ENCODE results near the gene RASD1.

The RASD1 gene

GRCh38 chr17:17527534-17527933 is 31.3 kb upstream of the RASD1 start:
- DNase-seq (ENCODE audit: low read depth, low spot score), result no peak

- no peak for DNase-seq (ENCODE audit: low read depth, low spot score)
Measured at GRCh38 chr17:17526369-17526768, 30.2 kb upstream of the RASD1 start.

GRCh38 chr17:17525956-17526355 is 29.8 kb upstream of the RASD1 start:
- no peak for DNase-seq (ENCODE audit: low read depth, low spot score)

GRCh38 chr17:17525311-17525710 is 29.1 kb upstream of the RASD1 start:
- DNase-seq (ENCODE audit: low read depth, low spot score), result no peak

- no peak for DNase-seq (ENCODE audit: low read depth, low spot score)
Measured at GRCh38 chr17:17523731-17524490, 27.7 kb upstream of the RASD1 start.

GRCh38 chr17:17523001-17523730 is 27.0 kb upstream of the RASD1 start:
- DNase-seq (ENCODE audit: low read depth, low spot score), result no peak

- no peak for DNase-seq (ENCODE audit: low read depth, low spot score)
Measured at GRCh38 chr17:17520599-17521232, 24.5 kb upstream of the RASD1 start.

- no peak for DNase-seq (ENCODE audit: low read depth, low spot score)
Measured at GRCh38 chr17:17519886-17520285, 23.7 kb upstream of the RASD1 start.

- no peak for DNase-seq (ENCODE audit: low read depth, low spot score)
Measured at GRCh38 chr17:17518951-17519350, 22.8 kb upstream of the RASD1 start.

GRCh38 chr17:17518014-17518413 is 21.8 kb upstream of the RASD1 start:
- DNase-seq (ENCODE audit: low read depth, low spot score), result no peak

GRCh38 chr17:17516941-17517720 is 20.9 kb upstream of the RASD1 start:
- no peak for DNase-seq (ENCODE audit: low read depth, low spot score)

GRCh38 chr17:17515934-17516930 is 20.0 kb upstream of the RASD1 start:
- no peak for DNase-seq (ENCODE audit: low read depth, low spot score)

- no peak for DNase-seq (ENCODE audit: low read depth, low spot score)
Measured at GRCh38 chr17:17514993-17515933, 19.1 kb upstream of the RASD1 start.

GRCh38 chr17:17514361-17514992 is 18.3 kb upstream of the RASD1 start:
- DNase-seq (ENCODE audit: low read depth, low spot score), result no peak

GRCh38 chr17:17513626-17514025 is 17.4 kb upstream of the RASD1 start:
- no peak for DNase-seq (ENCODE audit: low read depth, low spot score)

GRCh38 chr17:17512866-17513265 is 16.7 kb upstream of the RASD1 start:
- no peak for DNase-seq (ENCODE audit: low read depth, low spot score)

GRCh38 chr17:17511881-17512858 is 16.0 kb upstream of the RASD1 start:
- DNase-seq (ENCODE audit: low read depth, low spot score), result no peak

- no peak for DNase-seq (ENCODE audit: low read depth, low spot score)
Measured at GRCh38 chr17:17511293-17511741, 15.1 kb upstream of the RASD1 start.

Data from iPS DF 19.7 (cell line).